ENCODE data around the gene CXCR3.

The CXCR3 gene

GRCh38 chrX:71579136-71579989 lies 38.9 kb downstream of the CXCR3 start:
- TF ChIP-seq FOXM1 (IDR thresholded peaks at IDR 0.05; ENCODE audit: borderline replicate concordance, low read depth) (no peak), CREB1 (IDR thresholded peaks at IDR 0.05; ENCODE audit: low read depth) (no peak), ZBTB7A (IDR thresholded peaks at IDR 0.05; ENCODE audit: low read depth) (no peak), TCF12 (IDR thresholded peaks at IDR 0.05; ENCODE audit: low read depth) (no peak), EP300 (IDR thresholded peaks at IDR 0.05; ENCODE audit: borderline replicate concordance) (no peak), YY1 (IDR thresholded peaks at IDR 0.05; ENCODE audit: low read depth) (no peak), CEBPB (IDR thresholded peaks at IDR 0.05) (no peak), EGR1 (IDR thresholded peaks at IDR 0.05) (no peak), NFIC (IDR thresholded peaks at IDR 0.05) (no peak), TAF1 (IDR thresholded peaks at IDR 0.05; ENCODE audit: low read depth) (no peak), USF1 (IDR thresholded peaks at IDR 0.05) (no peak), MAX (IDR thresholded peaks at IDR 0.05) (no peak), RAD21 (IDR thresholded peaks at IDR 0.05; ENCODE audit: low read depth) (no peak), TEAD4 (IDR thresholded peaks at IDR 0.05) (no peak), REST (IDR thresholded peaks at IDR 0.05; ENCODE audit: low read depth) (no peak)

- TF ChIP-seq CEBPB (IDR thresholded peaks at IDR 0.05) (no peak), TCF12 (IDR thresholded peaks at IDR 0.05; ENCODE audit: low read depth) (no peak), MAX (IDR thresholded peaks at IDR 0.05) (no peak), EGR1 (IDR thresholded peaks at IDR 0.05) (no peak), NFIC (IDR thresholded peaks at IDR 0.05) (no peak), TEAD4 (IDR thresholded peaks at IDR 0.05) (no peak), CREB1 (IDR thresholded peaks at IDR 0.05; ENCODE audit: low read depth) (no peak)
Measured at GRCh38 chrX:71578253-71579135, 39.8 kb downstream of the CXCR3 start, which contains the start of gene GCNA. Gene GCNA (plus strand): TSS chrX:71578437. CDS start chrX:71580822, 2,385 bp downstream.

GRCh38 chrX:71577682-71578081 lies 40.6 kb downstream of the CXCR3 start:
- TF ChIP-seq ZBTB7A (IDR thresholded peaks at IDR 0.05; ENCODE audit: low read depth) (no peak), REST (IDR thresholded peaks at IDR 0.05; ENCODE audit: low read depth) (no peak), TAF1 (IDR thresholded peaks at IDR 0.05; ENCODE audit: low read depth) (no peak), CEBPB (IDR thresholded peaks at IDR 0.05) (no peak), MAX (IDR thresholded peaks at IDR 0.05) (no peak), EP300 (IDR thresholded peaks at IDR 0.05; ENCODE audit: borderline replicate concordance) (no peak), NFIC (IDR thresholded peaks at IDR 0.05) (no peak), FOXM1 (IDR thresholded peaks at IDR 0.05; ENCODE audit: borderline replicate concordance, low read depth) (no peak), CREB1 (IDR thresholded peaks at IDR 0.05; ENCODE audit: low read depth) (no peak), TEAD4 (IDR thresholded peaks at IDR 0.05) (no peak)

GRCh38 chrX:71573590-71573989 lies 44.7 kb downstream of the CXCR3 start:
- TF ChIP-seq NFIC (IDR thresholded peaks at IDR 0.05) (no peak), TEAD4 (IDR thresholded peaks at IDR 0.05) (no peak), RAD21 (IDR thresholded peaks at IDR 0.05; ENCODE audit: low read depth) (no peak), MAX (IDR thresholded peaks at IDR 0.05) (no peak), TCF12 (IDR thresholded peaks at IDR 0.05; ENCODE audit: low read depth) (no peak), CREB1 (IDR thresholded peaks at IDR 0.05; ENCODE audit: low read depth) (no peak), YY1 (IDR thresholded peaks at IDR 0.05; ENCODE audit: low read depth) (no peak), ZBTB7A (IDR thresholded peaks at IDR 0.05; ENCODE audit: low read depth) (no peak), CEBPB (IDR thresholded peaks at IDR 0.05) (no peak), USF1 (IDR thresholded peaks at IDR 0.05) (no peak), TAF1 (IDR thresholded peaks at IDR 0.05; ENCODE audit: low read depth) (no peak), EGR1 (IDR thresholded peaks at IDR 0.05) (no peak), EP300 (IDR thresholded peaks at IDR 0.05; ENCODE audit: borderline replicate concordance) (no peak)

Measured in Ishikawa (cell line).